Activated T-cell treated with anti-CD3 and anti-CD28 coated beads, Interleukin-2, amount 50 U/mL, for 4 hours (primary cell): ENCODE results near the gene GRM5. TPM values are rescaled to one million over a fixed set of nuclear protein-coding genes. Genes with fewer than 3 reads are reported as not detected.
"Not testable (repeated sequence)": the region's sequence is repeated elsewhere in the genome, so short reads cannot be mapped to it uniquely, and the experiment has no call there.

Source experiments
- ATAC-seq, 2 donors: fragments of 200-7000 bp; cut with Tn5 transposase; one replicate each; pipeline ENCODE4 v1.10.0; 2021
- DNase-seq: peaks from one replicate; pipeline ENCODE4 v3.0.0-alpha.2; 2020
- H3K27me3 Mint-ChIP-seq: one replicate; pipeline ENCODE4 v1.8.0; 2021; ENCODE audit warnings: low read depth, mixed read lengths
- H3K36me3 Mint-ChIP-seq: one replicate; pipeline ENCODE4 v1.8.0; 2022; ENCODE audit warnings: mixed read lengths; ENCODE audit not compliant: insufficient read depth
- H3K4me1 Mint-ChIP-seq: one replicate; pipeline ENCODE4 v1.8.0; 2021; ENCODE audit warnings: low read depth, mixed read lengths
- H3K4me3 Mint-ChIP-seq: one replicate; pipeline ENCODE4 v1.8.0; 2021; ENCODE audit warnings: mild to moderate bottlenecking, moderate library complexity, mixed read lengths
- H3K9me3 Mint-ChIP-seq: one replicate; pipeline ENCODE4 v1.8.0; 2021; ENCODE audit warnings: mixed read lengths
- total RNA-seq, 3 donors: library from RNA; stranded (reverse); gene quantifications; one replicate each; pipeline ENCODE4 v1.2.1, GENCODE V29; 2021

The GRM5 gene
- total RNA-seq, 3 donors from 2014 or later = not detected

- not testable (repeated sequence) for H3K9me3 Mint-ChIP-seq, H3K27me3 Mint-ChIP-seq, H3K36me3 Mint-ChIP-seq, DNase-seq, H3K4me3 Mint-ChIP-seq, ATAC-seq, H3K4me1 Mint-ChIP-seq
Measured at GRCh38 chr11:88917065-88917464, 148.7 kb downstream of the GRM5 start.

GRCh38 chr11:88909500-88909899, 156.3 kb downstream of the GRM5 start:
- H3K4me3 Mint-ChIP-seq = no peak overlapping the region
- H3K36me3 Mint-ChIP-seq = no peaks in the 10 kb centered on the region
- DNase-seq (no peak), ATAC-seq (no peak)
- H3K4me1 Mint-ChIP-seq = no peaks in the 10 kb centered on the region
- H3K27me3 Mint-ChIP-seq = no peaks in the 10 kb centered on the region
- H3K9me3 Mint-ChIP-seq = no peaks in the 10 kb centered on the region

- H3K27me3 Mint-ChIP-seq, H3K36me3 Mint-ChIP-seq, ATAC-seq, H3K4me1 Mint-ChIP-seq, DNase-seq, H3K9me3 Mint-ChIP-seq, H3K4me3 Mint-ChIP-seq: not testable (repeated sequence)
Measured at GRCh38 chr11:88901436-88901835, 164.3 kb downstream of the GRM5 start.

- not testable (repeated sequence) for H3K27me3 Mint-ChIP-seq, DNase-seq, H3K4me3 Mint-ChIP-seq, ATAC-seq, H3K4me1 Mint-ChIP-seq, H3K36me3 Mint-ChIP-seq
- peaks cover 24% of the 10 kb centered on the region for H3K9me3 Mint-ChIP-seq
Measured at GRCh38 chr11:88888855-88889254, 176.9 kb downstream of the GRM5 start.

GRCh38 chr11:88886796-88887195, 179.0 kb downstream of the GRM5 start:
- DNase-seq (peak; percentile 7), ATAC-seq (no peak)
- H3K9me3 Mint-ChIP-seq = peaks cover 30% of the 10 kb centered on the region
- peaks cover 2% of the 10 kb centered on the region for H3K4me1 Mint-ChIP-seq
- H3K27me3 Mint-ChIP-seq = no peaks in the 10 kb centered on the region
- H3K36me3 Mint-ChIP-seq = no peaks in the 10 kb centered on the region
- H3K4me3 Mint-ChIP-seq = no peak overlapping the region

- not testable (repeated sequence) for H3K4me3 Mint-ChIP-seq, H3K27me3 Mint-ChIP-seq, H3K36me3 Mint-ChIP-seq, DNase-seq, ATAC-seq, H3K4me1 Mint-ChIP-seq
- H3K9me3 Mint-ChIP-seq = peaks cover 28% of the 10 kb centered on the region
Measured at GRCh38 chr11:88882800-88883199, 183.0 kb downstream of the GRM5 start.

- H3K9me3 Mint-ChIP-seq = no peaks in the 10 kb centered on the region
Measured at GRCh38 chr11:88861618-88862017, 204.2 kb downstream of the GRM5 start.

GRCh38 chr11:88860431-88860830, 205.4 kb downstream of the GRM5 start:
- H3K4me1 Mint-ChIP-seq, H3K9me3 Mint-ChIP-seq, DNase-seq, ATAC-seq, H3K36me3 Mint-ChIP-seq, H3K4me3 Mint-ChIP-seq, H3K27me3 Mint-ChIP-seq: not testable (repeated sequence)

More at GRCh38 chr11:88861618-88862017, 204.2 kb downstream of the GRM5 start:
- DNase-seq (no peak), ATAC-seq (no peak)
- Mint-ChIP-seq H3K4me1 (no peaks in the 10 kb centered on the region), H3K36me3 (no peaks in the 10 kb centered on the region), H3K27me3 (peaks cover 2% of the 10 kb centered on the region), H3K4me3 (no peak overlapping the region)

GRCh38 chr11:88853963-88854362, 211.8 kb downstream of the GRM5 start:
- H3K4me3 Mint-ChIP-seq, H3K4me1 Mint-ChIP-seq, H3K27me3 Mint-ChIP-seq, DNase-seq, ATAC-seq, H3K36me3 Mint-ChIP-seq, H3K9me3 Mint-ChIP-seq: not testable (repeated sequence)

- not testable (repeated sequence) for H3K36me3 Mint-ChIP-seq
Measured at GRCh38 chr11:88851547-88851946, 214.2 kb downstream of the GRM5 start.

GRCh38 chr11:88849773-88850172, 216.0 kb downstream of the GRM5 start:
- not testable (repeated sequence) for H3K4me3 Mint-ChIP-seq, ATAC-seq, H3K9me3 Mint-ChIP-seq, H3K36me3 Mint-ChIP-seq, H3K27me3 Mint-ChIP-seq, DNase-seq
- H3K4me1 Mint-ChIP-seq = peaks cover 13% of the 10 kb centered on the region

More at GRCh38 chr11:88851547-88851946, 214.2 kb downstream of the GRM5 start:
- not testable (repeated sequence) for H3K9me3 Mint-ChIP-seq, H3K27me3 Mint-ChIP-seq, H3K4me3 Mint-ChIP-seq, H3K4me1 Mint-ChIP-seq, ATAC-seq, DNase-seq

GRCh38 chr11:88849368-88849767, 216.4 kb downstream of the GRM5 start:
- H3K4me1 Mint-ChIP-seq = peaks cover 17% of the 10 kb centered on the region
- no peaks in the 10 kb centered on the region for H3K27me3 Mint-ChIP-seq
- H3K9me3 Mint-ChIP-seq = no peaks in the 10 kb centered on the region
- H3K4me3 Mint-ChIP-seq = no peak overlapping the region
- no peaks in the 10 kb centered on the region for H3K36me3 Mint-ChIP-seq
- DNase-seq (no peak), ATAC-seq (no peak)

- H3K4me3 Mint-ChIP-seq, H3K36me3 Mint-ChIP-seq, DNase-seq, ATAC-seq, H3K27me3 Mint-ChIP-seq, H3K9me3 Mint-ChIP-seq: not testable (repeated sequence)
- peaks cover 41% of the 10 kb centered on the region for H3K4me1 Mint-ChIP-seq
Measured at GRCh38 chr11:88846266-88846665, 219.5 kb downstream of the GRM5 start.

- Mint-ChIP-seq H3K4me1 (peaks cover 52% of the 10 kb centered on the region), H3K4me3 (peak overlapping the region; percentile 29)
- H3K27me3 Mint-ChIP-seq, H3K9me3 Mint-ChIP-seq, ATAC-seq, H3K36me3 Mint-ChIP-seq, DNase-seq: not testable (repeated sequence)
Measured at GRCh38 chr11:88844941-88845340, 220.8 kb downstream of the GRM5 start.

- H3K36me3 Mint-ChIP-seq, H3K9me3 Mint-ChIP-seq, H3K27me3 Mint-ChIP-seq, DNase-seq: not testable (repeated sequence)
- ATAC-seq = peak; percentile 73 to 86
- Mint-ChIP-seq H3K4me3 (peak overlapping the region; percentile 29), H3K4me1 (peaks cover 54% of the 10 kb centered on the region)
Measured at GRCh38 chr11:88843766-88844426, 221.9 kb downstream of the GRM5 start.
